Common myeloid progenitor, CD34-positive (primary cell): ENCODE results near the gene PRR18.

Experiments used
- CTCF ChIA-PET: fragments of 350-600 bp; sonication (Branson Sonifier 250); formaldehyde crosslinking; loops from one replicate; lab custom pipeline; 2021; ENCODE audit warnings: antibody characterized with exemption; lab: Charles Lee
- POLR2A ChIA-PET: fragments of 350-600 bp; sonication (Branson Sonifier 250); formaldehyde crosslinking; loops from one replicate; lab custom pipeline; 2021; ENCODE audit warnings: antibody characterized with exemption; lab: Charles Lee
- DNase-seq, 3 donors: peaks; one replicate each; pipeline versions ENCODE4 v3.0.0 to v3.0.0-alpha.2; 2013
- H3K27ac ChIP-seq, 2 experiments: 1 replicate in 1 of 2; 2 replicates in 1 of 2; pipeline ENCODE4 v1.7.0; 2013; ENCODE audit warnings: inconsistent platforms in 2 of 2, low read length in 2 of 2, mild to moderate bottlenecking in 2 of 2, low read depth in 1 of 2, moderate library complexity in 1 of 2; ENCODE audit not compliant: severe bottlenecking in 2 of 2, insufficient read depth in 1 of 2, poor library complexity in 1 of 2
- H3K27me3 ChIP-seq, 5 experiments: replicated peaks in 2 of 5; 1 replicate in 3 of 5; 2 replicates in 2 of 5; pipeline versions ENCODE4 v1.6.1 to v1.7.0; 2013; ENCODE audit warnings: low read length in 4 of 5, mild to moderate bottlenecking in 2 of 5, moderate library complexity in 2 of 5, inconsistent platforms in 1 of 5; ENCODE audit not compliant: insufficient read depth in 5 of 5, control insufficient read depth in 4 of 5
- H3K36me3 ChIP-seq, 4 experiments: 1 replicate in 2 of 4; 2 replicates in 2 of 4; pipeline versions ENCODE4 v1.6.1 to v1.7.0; 2013; ENCODE audit warnings: low read length in 3 of 4, control low read depth in 1 of 4, mild to moderate bottlenecking in 1 of 4; ENCODE audit not compliant: control insufficient read depth in 4 of 4, insufficient read depth in 4 of 4
- H3K4me1 ChIP-seq, 4 experiments: 1 replicate in 3 of 4; 2 replicates in 1 of 4; pipeline versions ENCODE4 v1.6.1 to v1.7.1; 2013; ENCODE audit warnings: low read length in 3 of 4, mild to moderate bottlenecking in 3 of 4, control low read depth in 1 of 4, inconsistent platforms in 1 of 4, moderate library complexity in 1 of 4; ENCODE audit not compliant: control insufficient read depth in 4 of 4, insufficient read depth in 4 of 4; ENCODE audit errors: control extremely low read depth in 1 of 4
- H3K4me3 ChIP-seq, 7 experiments: 1 replicate in 4 of 7; 2 replicates in 3 of 7; pipeline versions ENCODE4 v1.5.1 to v1.7.0; 2013; ENCODE audit warnings: mild to moderate bottlenecking in 7 of 7, low read length in 6 of 7, moderate library complexity in 6 of 7, inconsistent platforms in 2 of 7, low read depth in 2 of 7, control low read depth in 1 of 7; ENCODE audit not compliant: insufficient read depth in 4 of 7, control insufficient read depth in 1 of 7; ENCODE audit errors: extremely low read depth in 1 of 7
- H3K9me3 ChIP-seq, 5 experiments: 1 replicate in 4 of 5; 2 replicates in 1 of 5; pipeline versions ENCODE4 v1.6.1 to v1.7.1; 2013; ENCODE audit warnings: low read length in 4 of 5, mild to moderate bottlenecking in 2 of 5, inconsistent platforms in 1 of 5, low read depth in 1 of 5, moderate library complexity in 1 of 5; ENCODE audit not compliant: control insufficient read depth in 4 of 5, insufficient read depth in 2 of 5; ENCODE audit errors: control extremely low read depth in 1 of 5
- WGBS: methylation state at CpG from one replicate; pipeline ENCODE4 v1.1.5; 2013; ENCODE audit not compliant: insufficient coverage; 5-methylcytosine and 5-hydroxymethylcytosine counted together

The PRR18 gene

GRCh38 chr6:166259296-166259977 lies 48.8 kb downstream of the PRR18 start:
- H3K36me3 ChIP-seq: no peaks in the 10 kb centered on the region
- 67% methylated on average over 17 of the region's 20 CpGs for WGBS
- no peak overlapping the region for H3K27ac ChIP-seq
- H3K4me3 ChIP-seq: peak overlapping the region in 3 of 7 experiments; percentile 30 to 40 (median 38)
- POLR2A ChIA-PET: no interaction called here
- DNase-seq: peak in 2 of 3 donors; percentile 48 to 68
- peaks cover 14 to 38% (median 29%) of the 10 kb centered on the region in 4 experiments for H3K4me1 ChIP-seq
- CTCF ChIA-PET: interaction anchor here (0.6 to 2.0 kb wide), 10 partner anchors 10 to 176 kb away, joined by 3 to 8 read pairs (median 4); no protein-coding TSS in a partner anchor
- H3K9me3 ChIP-seq: no peaks in the 10 kb centered on the region
- H3K27me3 ChIP-seq: no peaks in the 10 kb centered on the region

- Histone ChIP-seq H3K9me3 (no peaks in the 10 kb centered on the region), H3K4me1 (peaks cover 19 to 40% (median 31%) of the 10 kb centered on the region in 4 experiments), H3K4me3 (peak overlapping the region in 3 of 7 experiments; percentile 30 to 40 (median 38)), H3K27me3 (no peaks in the 10 kb centered on the region), H3K27ac (peak overlapping the region; percentile 33 to 51), H3K36me3 (no peaks in the 10 kb centered on the region)
- DNase-seq: peak; percentile 70 to 94 (median 90)
- WGBS: under 1% methylated on average over 10 of the region's 10 CpGs
- ChIA-PET POLR2A (no interaction called here), CTCF (interaction anchor here (0.6 to 2.0 kb wide), 8 partner anchors 17 to 177 kb away, joined by 3 to 8 read pairs (median 4); no protein-coding TSS in a partner anchor)
Measured at GRCh38 chr6:166258854-166259276, 49.3 kb downstream of the PRR18 start.

- no peaks in the 10 kb centered on the region for H3K9me3 ChIP-seq
- H3K4me1 ChIP-seq: peaks cover 19 to 44% (median 36%) of the 10 kb centered on the region in 4 experiments
- peak in 1 of 3 donors; percentile 57 for DNase-seq
- POLR2A ChIA-PET: no interaction called here
- no peak overlapping the region for H3K27ac ChIP-seq
- no peaks in the 10 kb centered on the region for H3K36me3 ChIP-seq
- no peaks in the 10 kb centered on the region for H3K27me3 ChIP-seq
- CTCF ChIA-PET: interaction anchor here (1.0 to 1.4 kb wide), 4 partner anchors 13 to 29 kb away, joined by 3 to 4 read pairs (median 4); no protein-coding TSS in a partner anchor
- no peak overlapping the region for H3K4me3 ChIP-seq
- WGBS: 96% methylated on average over 7 of the region's 7 CpGs
Measured at GRCh38 chr6:166257911-166258318, 50.3 kb downstream of the PRR18 start.
